Activated CD8-positive, alpha-beta memory T cell treated with anti-CD3 and anti-CD28 coated beads, Interleukin-2, amount 50 U/mL, for 48 hours (primary cell): ENCODE results near the gene SYNPO2.

Source experiments
- DNase-seq: peaks from one replicate; pipeline ENCODE4 v3.0.0-alpha.2; 2020

The SYNPO2 gene

GRCh38 chr4:119082661-119083060 lies 194.0 kb downstream of the SYNPO2 start:
- no peak for DNase-seq

DNA sequence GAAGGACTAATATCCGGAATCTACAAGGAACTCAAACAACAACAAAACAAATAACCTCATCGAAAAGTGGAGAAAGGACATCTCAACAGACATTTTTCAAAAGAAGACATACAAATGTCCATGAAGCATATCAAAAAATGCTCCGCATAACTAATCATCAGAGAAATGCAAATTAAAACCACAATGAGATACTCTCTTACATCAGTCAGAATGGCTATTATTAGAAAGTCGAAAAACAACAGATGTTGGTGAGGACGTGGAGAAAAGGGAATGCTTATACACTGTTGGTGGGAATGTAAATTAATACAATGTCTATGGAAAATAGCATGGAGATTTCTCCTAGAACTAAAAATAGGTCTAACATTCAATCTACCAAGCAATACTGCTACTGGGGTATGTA lies 195.9 kb downstream of the SYNPO2 start:
- no peak for DNase-seq

DNA sequence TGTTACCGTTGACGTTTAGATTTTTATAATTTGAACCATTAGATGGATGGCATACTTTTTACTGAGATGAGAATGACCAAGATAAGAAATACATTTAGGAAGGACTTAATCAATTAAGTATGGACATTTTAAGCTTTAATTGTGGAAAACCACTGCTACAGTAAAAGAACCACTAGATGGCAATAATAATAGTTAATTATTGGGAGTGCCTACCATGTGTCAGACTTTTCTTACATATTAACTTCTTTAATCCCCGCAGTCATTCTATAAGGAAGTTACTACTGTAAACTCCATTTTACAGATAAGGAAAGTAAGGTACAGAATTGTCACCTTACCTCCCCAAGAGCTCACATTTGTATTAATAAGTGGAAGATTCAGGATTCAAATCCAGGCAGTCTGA lies 198.5 kb downstream of the SYNPO2 start:
- DNase-seq, result no peak

DNA sequence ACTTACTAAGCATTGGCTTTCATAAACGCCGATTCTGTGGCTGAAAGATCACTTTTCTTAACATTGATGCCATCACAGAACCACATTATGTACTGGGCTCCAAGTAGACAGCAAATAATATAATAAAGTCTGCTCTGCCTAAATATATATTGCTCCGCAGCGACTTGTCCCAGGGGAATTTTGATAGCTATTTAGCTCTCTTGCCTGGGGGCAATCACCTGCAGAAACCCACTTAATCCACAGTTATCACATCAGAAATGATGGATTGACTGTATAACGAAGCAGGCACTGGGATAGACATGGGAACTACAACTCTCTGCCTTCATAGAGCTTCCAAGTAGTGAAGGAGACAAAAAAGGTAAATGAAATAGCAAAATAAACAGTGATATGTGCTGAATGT lies 199.0 kb downstream of the SYNPO2 start:
- no peak for DNase-seq

GRCh38 chr4:119093042-119093827 lies 204.6 kb downstream of the SYNPO2 start:
- no peak for DNase-seq

DNA sequence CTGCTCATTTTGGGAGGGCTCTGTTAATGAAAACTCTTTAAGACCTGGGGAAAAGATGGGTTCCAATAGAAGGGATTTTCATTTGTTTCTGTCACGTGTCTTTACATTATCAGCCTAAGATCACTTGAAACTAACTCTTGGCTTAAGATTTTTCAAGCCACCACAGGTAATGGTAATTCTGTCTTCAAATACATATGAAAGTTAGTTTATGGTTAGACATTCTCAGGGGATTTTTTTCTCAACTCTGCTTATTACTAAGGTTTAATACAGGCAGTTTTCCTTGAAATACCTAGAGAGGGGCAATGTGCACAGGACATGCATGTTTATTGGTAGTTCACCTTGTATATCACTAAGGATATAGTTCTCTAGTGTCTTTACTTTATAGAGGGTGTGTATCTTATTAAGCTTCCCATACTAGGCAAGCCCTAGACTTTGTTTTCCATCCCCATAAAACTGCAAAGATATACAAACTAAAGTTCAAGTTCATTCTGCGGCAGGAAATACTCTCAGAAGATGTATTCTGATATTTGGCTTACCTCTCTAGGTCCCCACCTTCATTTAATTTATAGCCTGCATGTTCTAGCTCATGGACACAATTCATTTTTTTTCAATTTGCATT lies 208.7 kb downstream of the SYNPO2 start:
- DNase-seq, result no peak

DNA sequence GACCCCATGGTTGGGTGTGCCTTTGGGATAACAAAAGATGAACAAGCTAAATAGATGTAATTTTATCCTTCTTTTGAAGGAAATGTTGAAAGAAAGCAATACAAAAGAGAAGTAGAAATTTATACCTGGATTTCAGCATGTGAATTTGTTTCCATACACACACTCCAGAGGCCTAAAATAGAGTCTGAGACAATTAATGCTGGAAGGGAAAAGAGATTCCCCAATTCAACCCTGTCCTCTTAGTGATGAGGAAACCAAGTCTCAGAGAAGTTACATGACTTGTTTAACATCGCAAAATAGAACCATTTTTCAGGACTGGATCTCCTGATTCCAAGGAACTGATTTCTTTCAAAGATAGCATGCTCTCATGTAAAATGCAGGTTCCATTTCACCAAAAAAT lies 209.7 kb downstream of the SYNPO2 start:
- no peak for DNase-seq

DNA sequence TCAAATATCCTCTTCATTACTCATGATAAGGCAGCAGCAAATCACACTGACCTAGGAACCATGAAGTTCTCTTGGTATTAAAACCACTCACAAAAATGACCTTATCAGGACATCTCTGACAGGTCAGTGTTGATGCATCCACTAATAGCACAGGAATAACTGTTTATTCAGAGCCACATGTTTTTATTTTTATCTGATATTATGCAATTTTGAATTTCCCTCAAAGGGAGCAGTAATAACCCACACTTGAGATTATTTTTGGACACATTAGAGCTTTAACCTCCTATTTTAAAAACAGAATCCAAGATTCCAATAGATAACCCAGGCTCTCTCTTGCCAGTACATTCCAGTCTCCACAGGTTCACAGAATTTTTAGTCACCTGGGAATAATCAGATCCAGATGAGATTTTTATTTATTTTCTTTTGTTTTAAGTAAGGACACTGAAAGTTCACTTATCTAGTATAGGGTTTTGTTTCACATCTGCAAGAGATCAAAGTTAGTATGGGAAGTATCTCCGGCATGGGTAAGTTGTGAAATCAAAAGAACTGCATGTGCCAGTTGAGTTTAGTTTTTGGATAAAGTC lies 210.7 kb downstream of the SYNPO2 start:
- no peak for DNase-seq

GRCh38 chr4:119100655-119101054 lies 212.0 kb downstream of the SYNPO2 start:
- DNase-seq, result no peak

DNA sequence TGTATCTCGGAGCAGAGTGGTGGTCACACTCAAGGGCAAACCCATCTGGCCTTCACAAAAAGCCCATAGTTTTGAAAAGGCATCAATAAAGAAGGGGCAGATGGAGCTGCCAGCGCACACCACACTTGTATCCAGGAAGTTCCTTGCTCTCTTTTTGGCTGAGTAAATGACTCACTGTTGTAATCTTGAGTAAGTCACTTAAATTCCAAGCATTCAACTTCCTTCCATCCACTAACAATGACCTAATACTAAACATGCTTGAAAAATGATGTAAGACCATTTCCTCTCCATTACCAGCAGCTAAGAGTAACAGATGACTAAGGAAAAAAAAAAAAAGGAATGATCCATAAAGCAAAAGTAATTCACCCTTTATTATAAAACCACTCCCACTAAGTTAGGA lies 214.6 kb downstream of the SYNPO2 start:
- no peak for DNase-seq

GRCh38 chr4:119104644-119105273 lies 216.1 kb downstream of the SYNPO2 start:
- no peak for DNase-seq

DNA sequence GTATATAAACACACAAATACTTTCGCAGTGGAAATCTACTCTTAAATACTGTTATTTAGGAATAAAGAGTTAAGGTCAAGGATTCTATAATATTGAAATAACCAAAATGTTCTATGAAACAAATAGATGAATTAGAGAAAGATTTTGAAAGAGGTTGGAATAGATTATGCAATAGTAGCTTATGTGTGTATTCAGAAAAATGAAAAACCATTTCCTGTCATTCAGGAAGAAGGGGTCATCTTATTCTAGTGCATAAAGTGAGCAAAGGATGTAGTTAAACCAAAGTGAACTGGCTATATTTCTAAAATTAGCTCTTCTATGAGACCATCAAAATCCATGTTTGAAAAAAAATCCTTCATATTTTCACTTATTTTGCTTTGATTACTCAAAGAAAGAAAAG lies 217.0 kb downstream of the SYNPO2 start:
- no peak for DNase-seq

GRCh38 chr4:119106036-119107000 lies 217.7 kb downstream of the SYNPO2 start:
- no peak for DNase-seq

- no peak for DNase-seq
Measured at GRCh38 chr4:119110121-119110520, 221.5 kb downstream of the SYNPO2 start.
